DOHH2 (cell line): Measurements from ENCODE around the gene TM9SF1.

Experiments used
- H3F3A ChIP-seq: fragments of 200-600 bp; sonication (generic), shearing (Covaris generic); 2 replicates; pipeline ENCODE4 v1.6.0; 2016; ENCODE audit warnings: antibody characterized with exemption, mild to moderate bottlenecking; ENCODE audit not compliant: control insufficient read depth, insufficient read depth
- H3K27ac ChIP-seq: fragments of 200-600 bp; sonication (generic); 2 replicates; pipeline ENCODE4 v1.5.1; 2014; ENCODE audit warnings: low read depth, mild to moderate bottlenecking, low read length, moderate library complexity
- H3K27me3 ChIP-seq: fragments of 200-600 bp; sonication (generic); 2 replicates; pipeline ENCODE4 v1.6.1; 2014; ENCODE audit warnings: mild to moderate bottlenecking, low read length, mixed read lengths; ENCODE audit not compliant: control insufficient read depth
- H3K36me3 ChIP-seq: fragments of 200-600 bp; sonication (generic); 2 replicates; pipeline ENCODE4 v1.6.1; 2014; ENCODE audit warnings: mild to moderate bottlenecking, low read length, moderate library complexity, mixed read lengths; ENCODE audit not compliant: control insufficient read depth
- H3K4me1 ChIP-seq: fragments of 200-600 bp; sonication (generic); 2 replicates; pipeline ENCODE4 v1.6.1; 2014; ENCODE audit warnings: mild to moderate bottlenecking, low read length, mixed read lengths; ENCODE audit not compliant: control insufficient read depth
- H3K4me2 ChIP-seq: fragments of 200-600 bp; sonication (generic); 2 replicates; pipeline ENCODE4 v1.6.0; 2014; ENCODE audit warnings: mild to moderate bottlenecking, low read length, moderate library complexity
- H3K4me3 ChIP-seq: fragments of 200-600 bp; sonication (generic); 2 replicates; pipeline ENCODE4 v1.5.1; 2014; ENCODE audit warnings: mild to moderate bottlenecking, low read length, mixed read lengths
- H3K79me2 ChIP-seq: fragments of 200-600 bp; sonication (generic); 2 replicates; pipeline ENCODE4 v1.6.1; 2014; ENCODE audit warnings: mild to moderate bottlenecking, low read length, mixed read lengths; ENCODE audit not compliant: control insufficient read depth
- H3K9me2 ChIP-seq: fragments of 200-600 bp; sonication (generic); replicated peaks from 2 replicates; pipeline ENCODE4 v1.6.1; 2014; ENCODE audit warnings: mild to moderate bottlenecking, low read length, mixed read lengths; ENCODE audit not compliant: control insufficient read depth
- H3K9me3 ChIP-seq: fragments of 200-600 bp; sonication (generic); 2 replicates; pipeline ENCODE4 v1.6.1; 2014; ENCODE audit warnings: antibody characterized with exemption, low read length, mixed read lengths; ENCODE audit not compliant: control insufficient read depth, insufficient read depth
- H4K20me1 ChIP-seq: fragments of 200-600 bp; sonication (generic); 2 replicates; pipeline ENCODE4 v1.6.0; 2014; ENCODE audit warnings: low read depth, mild to moderate bottlenecking, antibody characterized with exemption, low read length, moderate library complexity; ENCODE audit not compliant: control insufficient read depth, insufficient read depth
- EZH2phosphoT487 ChIP-seq: fragments of 200-600 bp; sonication (generic); IDR thresholded peaks from 2 replicates; pipeline ENCODE4 v1.6.1; 2017; ENCODE audit warnings: borderline replicate concordance, mild to moderate bottlenecking, antibody characterized with exemption, low read length, moderate library complexity, mixed read lengths
- TF ChIP-seq, protein P1 (sequence below): fragments of 200-600 bp; sonication (generic); IDR thresholded peaks from one replicate; pipeline ENCODE4 v1.5.1; 2014; ENCODE audit warnings: antibody characterized with exemption, mild to moderate bottlenecking, low read depth, low read length; ENCODE audit not compliant: poor library complexity, severe bottlenecking

Gene TM9SF1

DNA sequence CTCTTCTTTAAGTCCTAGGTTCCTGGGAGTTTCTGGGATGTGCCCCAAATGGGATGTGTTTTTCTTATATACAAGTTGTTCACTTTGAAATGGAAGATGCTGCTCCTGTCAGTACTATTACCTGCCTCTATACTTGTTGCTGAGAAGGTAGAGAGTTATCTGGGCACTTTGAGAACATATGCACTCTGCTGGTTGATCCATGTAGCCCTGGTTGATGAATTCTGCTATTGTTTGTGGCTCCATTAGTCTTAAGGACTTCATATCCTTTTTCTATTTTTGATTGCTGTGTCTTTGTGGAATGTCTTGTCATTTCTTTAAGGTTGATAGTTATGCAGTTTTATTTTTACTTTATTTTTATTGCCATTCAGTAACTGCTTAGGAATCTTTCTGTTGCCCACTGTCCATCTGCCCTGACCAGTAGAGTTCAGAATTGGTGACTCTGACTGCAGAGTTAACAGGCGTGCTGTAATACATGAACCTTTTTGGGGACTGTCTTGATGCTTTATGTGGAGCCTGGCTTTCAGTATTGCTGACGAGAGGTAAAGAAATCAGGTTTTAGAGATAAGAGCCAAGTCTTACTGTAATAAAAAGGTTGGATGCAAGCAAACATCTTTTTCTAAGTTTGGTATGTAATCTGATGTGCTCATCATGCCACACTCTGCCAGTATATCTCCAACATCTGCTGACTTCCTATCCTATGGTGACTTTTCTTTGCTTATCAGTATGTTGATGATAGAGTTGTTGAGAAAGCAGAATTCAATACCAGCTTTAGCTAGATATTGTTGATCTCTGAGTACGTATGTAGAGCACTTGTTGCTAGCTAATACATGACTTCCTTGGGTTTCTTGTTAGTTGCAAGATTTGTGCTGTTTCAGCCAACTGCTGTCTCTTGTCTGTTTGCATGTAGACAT lies 39.1 kb upstream of the TM9SF1 start:
- Histone ChIP-seq H3K4me1 (peaks cover 29% of the 10 kb centered on the region), H3K4me3 (peak overlapping the region; percentile 81), H3K4me2 (peak overlapping the region; percentile 83), H3F3A (peaks cover 3% of the 10 kb centered on the region; the same call in 1 of the 2 replicates), H3K36me3 (peaks cover 65% of the 10 kb centered on the region), H3K27me3 (no peaks in the 10 kb centered on the region), H4K20me1 (no peaks in the 10 kb centered on the region), H3K27ac (no peak overlapping the region), H3K79me2 (peaks cover 53% of the 10 kb centered on the region), H3K9me3 (no peaks in the 10 kb centered on the region), H3K9me2 (no peaks in the 10 kb centered on the region)
- TF ChIP-seq EZH2phosphoT487: no peak
- TF ChIP-seq, protein P1, sequence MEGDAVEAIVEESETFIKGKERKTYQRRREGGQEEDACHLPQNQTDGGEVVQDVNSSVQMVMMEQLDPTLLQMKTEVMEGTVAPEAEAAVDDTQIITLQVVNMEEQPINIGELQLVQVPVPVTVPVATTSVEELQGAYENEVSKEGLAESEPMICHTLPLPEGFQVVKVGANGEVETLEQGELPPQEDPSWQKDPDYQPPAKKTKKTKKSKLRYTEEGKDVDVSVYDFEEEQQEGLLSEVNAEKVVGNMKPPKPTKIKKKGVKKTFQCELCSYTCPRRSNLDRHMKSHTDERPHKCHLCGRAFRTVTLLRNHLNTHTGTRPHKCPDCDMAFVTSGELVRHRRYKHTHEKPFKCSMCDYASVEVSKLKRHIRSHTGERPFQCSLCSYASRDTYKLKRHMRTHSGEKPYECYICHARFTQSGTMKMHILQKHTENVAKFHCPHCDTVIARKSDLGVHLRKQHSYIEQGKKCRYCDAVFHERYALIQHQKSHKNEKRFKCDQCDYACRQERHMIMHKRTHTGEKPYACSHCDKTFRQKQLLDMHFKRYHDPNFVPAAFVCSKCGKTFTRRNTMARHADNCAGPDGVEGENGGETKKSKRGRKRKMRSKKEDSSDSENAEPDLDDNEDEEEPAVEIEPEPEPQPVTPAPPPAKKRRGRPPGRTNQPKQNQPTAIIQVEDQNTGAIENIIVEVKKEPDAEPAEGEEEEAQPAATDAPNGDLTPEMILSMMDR: no peak

DNA sequence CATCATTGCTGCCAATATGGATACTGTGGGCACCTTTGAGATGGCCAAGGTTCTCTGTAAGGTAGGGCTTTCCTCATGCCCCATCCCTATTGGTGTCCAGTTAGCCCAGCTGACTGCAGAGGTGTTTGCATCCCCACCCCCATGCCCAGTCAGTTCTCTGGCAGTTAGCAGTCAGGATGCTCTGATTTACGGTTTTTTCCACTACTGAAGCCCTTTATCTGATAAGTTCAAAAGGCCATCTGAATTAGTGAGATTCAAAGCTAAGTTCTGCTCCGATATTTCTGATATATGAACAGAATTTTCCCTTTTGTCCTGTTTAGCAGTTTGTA lies 38.3 kb upstream of the TM9SF1 start:
- Histone ChIP-seq H3K4me1 (peaks cover 29% of the 10 kb centered on the region), H3K27me3 (no peaks in the 10 kb centered on the region), H3F3A (peaks cover 3% of the 10 kb centered on the region; the same call in 1 of the 2 replicates), H3K4me2 (peak overlapping the region; percentile 83), H3K9me2 (no peaks in the 10 kb centered on the region), H3K9me3 (no peaks in the 10 kb centered on the region), H3K27ac (no peak overlapping the region), H3K4me3 (peak overlapping the region; percentile 81), H3K36me3 (peaks cover 57% of the 10 kb centered on the region), H3K79me2 (peaks cover 62% of the 10 kb centered on the region), H4K20me1 (no peaks in the 10 kb centered on the region)
- no peak for TF ChIP-seq EZH2phosphoT487
- TF ChIP-seq, protein P1: no peak

DNA sequence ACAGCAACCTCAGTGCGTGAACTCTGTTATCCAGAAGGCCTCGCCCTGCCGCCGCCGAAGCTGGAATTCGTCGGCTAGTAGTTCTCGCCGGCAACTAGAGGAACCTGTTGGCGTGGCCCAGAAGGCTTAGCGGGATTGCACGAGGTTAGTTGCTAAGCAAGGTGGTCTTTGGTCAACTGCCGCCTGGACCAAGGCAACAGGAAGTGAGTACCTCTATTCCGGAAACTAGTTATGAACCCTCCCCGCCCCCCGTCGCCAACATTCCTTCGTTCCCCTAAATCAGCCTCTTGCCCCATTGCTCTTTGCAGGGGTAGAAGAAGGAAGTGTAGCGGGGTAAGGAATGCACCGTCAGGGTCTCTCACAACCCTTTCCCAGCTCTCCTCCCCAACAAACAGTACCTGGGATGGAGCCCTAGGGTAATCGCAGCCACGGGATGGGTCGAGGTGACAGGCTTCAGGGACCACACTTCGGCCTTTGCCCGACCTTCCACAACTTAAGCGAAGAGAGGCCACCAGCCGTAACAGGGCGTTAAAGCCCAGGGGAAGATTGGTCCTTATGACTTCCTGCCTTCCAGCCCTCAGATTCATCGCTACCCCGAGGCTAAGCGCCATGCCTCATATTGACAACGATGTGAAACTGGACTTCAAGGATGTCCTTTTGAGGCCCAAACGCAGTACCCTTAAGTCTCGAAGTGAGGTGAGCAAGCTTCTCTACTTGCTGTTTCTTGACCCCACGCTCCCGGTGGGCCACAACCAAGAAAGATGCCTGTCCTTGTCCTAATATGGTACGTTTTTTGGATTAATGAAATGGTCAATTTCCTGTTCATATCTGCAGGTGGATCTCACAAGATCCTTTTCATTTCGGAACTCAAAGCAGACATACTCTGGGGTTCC lies 37.6 kb upstream of the TM9SF1 start, which contains the start of gene GMPR2:
GMPR2 (plus strand) TSS at position 285 of the 893 bp plus-strand sequence; CDS start at position 610, 325 bp downstream.
- H3K27ac ChIP-seq: peak within 1 kb of the TSS; percentile 65
- peaks cover 57% of the 10 kb centered on the region for H3K36me3 ChIP-seq
- H3K27me3 ChIP-seq: no peaks in the 10 kb centered on the region
- no peaks in the 10 kb centered on the region for H3K9me2 ChIP-seq
- peaks cover 29% of the 10 kb centered on the region for H3K4me1 ChIP-seq
- TF ChIP-seq, protein P1: no peak
- no peak for TF ChIP-seq EZH2phosphoT487
- peaks cover 67% of the 10 kb centered on the region for H3K79me2 ChIP-seq
- H3K9me3 ChIP-seq: no peaks in the 10 kb centered on the region
- H3K4me2 ChIP-seq: peak within 1 kb of the TSS; percentile 83
- peak within 1 kb of the TSS; percentile 81 for H3K4me3 ChIP-seq
- no peaks in the 10 kb centered on the region for H4K20me1 ChIP-seq
- H3F3A ChIP-seq: peaks cover 3% of the 10 kb centered on the region; the same call in 1 of the 2 replicates
